ENCODE data around the gene GALNT8.

DNA sequence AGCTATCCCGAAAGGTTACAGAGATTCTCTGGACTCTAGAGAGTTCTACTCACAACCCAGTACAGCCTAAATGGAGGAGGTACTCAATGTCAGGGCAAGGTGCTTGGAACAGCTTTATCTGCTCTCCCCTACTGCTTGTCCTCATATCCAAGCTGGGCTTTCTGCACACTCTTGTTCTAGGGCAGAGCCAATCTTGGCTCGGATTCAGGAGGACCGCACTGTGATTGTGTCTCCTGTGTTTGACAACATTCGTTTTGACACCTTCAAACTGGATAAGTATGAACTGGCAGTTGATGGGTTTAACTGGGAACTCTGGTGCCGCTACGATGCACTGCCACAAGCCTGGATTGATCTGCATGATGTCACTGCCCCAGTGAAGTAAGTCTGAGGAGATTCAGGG lies 25.0 kb downstream of the GALNT8 start:
- TF ChIP-seq GATA2 (IDR thresholded peaks at IDR 0.05; ENCODE audit: low read depth, low read length) (no peak), GATA3 (IDR thresholded peaks at IDR 0.05; ENCODE audit: low read depth, low read length) (no peak)
